Endothelial cell (in vitro differentiated cells): ENCODE results near the gene COL13A1. TPM values are rescaled to one million over a fixed set of nuclear protein-coding genes. Genes with fewer than 3 reads are reported as not detected.

Experiments used
- DNase-seq: peaks from one replicate; pipeline ENCODE4 v3.0.0; 2021; ENCODE audit warnings: low spot score
- H3K27ac Mint-ChIP-seq: one replicate; pipeline ENCODE4 v1.8.0; 2021; ENCODE audit warnings: mixed read lengths, inconsistent platforms; ENCODE audit not compliant: unreplicated experiment
- H3K27me3 Mint-ChIP-seq: one replicate; pipeline ENCODE4 v1.8.0; 2021; ENCODE audit warnings: mild to moderate bottlenecking, moderate library complexity, mixed read lengths, inconsistent platforms; ENCODE audit not compliant: unreplicated experiment
- H3K36me3 Mint-ChIP-seq: one replicate; pipeline ENCODE4 v1.8.0; 2021; ENCODE audit warnings: mild to moderate bottlenecking, low read depth, mixed read lengths, inconsistent platforms; ENCODE audit not compliant: unreplicated experiment
- H3K4me1 Mint-ChIP-seq: one replicate; pipeline ENCODE4 v1.8.0; 2021; ENCODE audit warnings: mild to moderate bottlenecking, mixed read lengths, inconsistent platforms; ENCODE audit not compliant: unreplicated experiment
- H3K4me3 Mint-ChIP-seq: one replicate; pipeline ENCODE4 v1.8.0; 2021; ENCODE audit warnings: mild to moderate bottlenecking, mixed read lengths, inconsistent platforms; ENCODE audit not compliant: unreplicated experiment
- H3K9me3 Mint-ChIP-seq: one replicate; pipeline ENCODE4 v1.8.0; 2021; ENCODE audit warnings: mixed read lengths, inconsistent platforms; ENCODE audit not compliant: unreplicated experiment
- total RNA-seq: library from RNA; stranded (reverse); fragmentation: NEBNext Ultra II Directional; extraction: Animal tissue kit (Norgen Biotek cat#: 25700); gene quantifications from one replicate; pipeline ENCODE4 v1.2.1, GENCODE V29; 2021; ENCODE audit not compliant: unreplicated experiment
- TF ChIP-seq, protein P1 (sequence below): fragments of 200-600 bp; sonication (generic); IDR thresholded peaks from one replicate; pipeline ENCODE4 v1.5.0; 2021; ENCODE audit warnings: antibody characterized with exemption; ENCODE audit not compliant: unreplicated experiment

COL13A1 gene
- total RNA-seq, 1 donor from 2014 or later, result 22.6 TPM

DNA sequence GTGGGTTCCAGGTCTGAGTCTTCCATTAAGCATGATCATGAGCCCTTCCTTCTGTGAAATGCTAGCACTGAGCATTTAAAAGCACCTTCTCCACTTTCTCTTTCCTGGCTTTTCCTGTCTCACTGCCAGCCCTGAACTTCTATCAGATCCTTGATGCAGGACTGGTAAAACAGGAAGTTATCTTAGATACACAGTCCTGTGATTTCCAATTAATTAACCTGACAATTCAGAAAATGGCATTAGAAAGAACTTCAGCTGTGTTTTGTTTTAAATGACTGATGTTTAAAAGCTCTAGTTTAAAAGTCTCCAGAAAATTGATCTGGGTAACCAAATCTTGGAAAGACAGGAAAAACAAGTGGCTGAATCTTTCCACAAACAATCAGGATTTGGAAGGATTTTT lies 172.0 kb downstream of the COL13A1 start:
- no peak overlapping the region for H3K4me3 Mint-ChIP-seq
- no peak overlapping the region for H3K27ac Mint-ChIP-seq
- TF ChIP-seq, protein P1, sequence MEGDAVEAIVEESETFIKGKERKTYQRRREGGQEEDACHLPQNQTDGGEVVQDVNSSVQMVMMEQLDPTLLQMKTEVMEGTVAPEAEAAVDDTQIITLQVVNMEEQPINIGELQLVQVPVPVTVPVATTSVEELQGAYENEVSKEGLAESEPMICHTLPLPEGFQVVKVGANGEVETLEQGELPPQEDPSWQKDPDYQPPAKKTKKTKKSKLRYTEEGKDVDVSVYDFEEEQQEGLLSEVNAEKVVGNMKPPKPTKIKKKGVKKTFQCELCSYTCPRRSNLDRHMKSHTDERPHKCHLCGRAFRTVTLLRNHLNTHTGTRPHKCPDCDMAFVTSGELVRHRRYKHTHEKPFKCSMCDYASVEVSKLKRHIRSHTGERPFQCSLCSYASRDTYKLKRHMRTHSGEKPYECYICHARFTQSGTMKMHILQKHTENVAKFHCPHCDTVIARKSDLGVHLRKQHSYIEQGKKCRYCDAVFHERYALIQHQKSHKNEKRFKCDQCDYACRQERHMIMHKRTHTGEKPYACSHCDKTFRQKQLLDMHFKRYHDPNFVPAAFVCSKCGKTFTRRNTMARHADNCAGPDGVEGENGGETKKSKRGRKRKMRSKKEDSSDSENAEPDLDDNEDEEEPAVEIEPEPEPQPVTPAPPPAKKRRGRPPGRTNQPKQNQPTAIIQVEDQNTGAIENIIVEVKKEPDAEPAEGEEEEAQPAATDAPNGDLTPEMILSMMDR, result no peak
- no peak for DNase-seq
- no peaks in the 10 kb centered on the region for H3K27me3 Mint-ChIP-seq
- no peaks in the 10 kb centered on the region for H3K9me3 Mint-ChIP-seq
- no peaks in the 10 kb centered on the region for H3K36me3 Mint-ChIP-seq
- peaks cover 3% of the 10 kb centered on the region for H3K4me1 Mint-ChIP-seq

DNA sequence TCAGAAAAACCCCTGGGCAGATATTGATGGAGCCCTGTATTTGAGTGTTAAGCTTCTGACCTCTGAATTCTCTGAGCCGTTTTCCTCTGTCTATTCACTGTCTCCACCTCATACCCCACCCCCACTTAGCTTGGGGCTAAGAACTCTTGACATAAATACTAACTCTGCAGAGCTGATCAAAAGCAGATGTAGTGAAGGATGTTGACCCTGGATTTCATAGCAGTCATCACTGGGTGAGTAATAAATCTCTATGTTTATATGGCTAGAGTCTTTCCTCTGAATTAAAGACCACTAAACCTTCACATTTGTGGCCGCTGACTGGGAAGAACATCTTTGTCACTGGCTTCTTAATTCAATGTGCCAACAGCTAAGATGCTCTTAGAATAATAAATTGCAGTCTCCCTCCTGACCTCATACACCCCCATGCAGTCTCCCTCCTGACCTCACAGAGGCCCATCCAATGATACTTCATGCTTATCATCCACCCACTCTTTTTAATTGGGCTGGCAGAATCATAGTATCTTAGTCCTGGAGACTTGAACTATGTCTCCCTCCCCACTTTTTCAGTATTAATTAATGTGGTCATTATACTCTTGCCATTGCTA lies 172.9 kb downstream of the COL13A1 start:
- Mint-ChIP-seq H3K4me1 (peaks cover 3% of the 10 kb centered on the region), H3K27ac (no peak overlapping the region), H3K4me3 (no peak overlapping the region), H3K9me3 (no peaks in the 10 kb centered on the region), H3K27me3 (no peaks in the 10 kb centered on the region), H3K36me3 (peaks cover 4% of the 10 kb centered on the region)
- TF ChIP-seq, protein P1, result no peak
- no peak for DNase-seq

DNA sequence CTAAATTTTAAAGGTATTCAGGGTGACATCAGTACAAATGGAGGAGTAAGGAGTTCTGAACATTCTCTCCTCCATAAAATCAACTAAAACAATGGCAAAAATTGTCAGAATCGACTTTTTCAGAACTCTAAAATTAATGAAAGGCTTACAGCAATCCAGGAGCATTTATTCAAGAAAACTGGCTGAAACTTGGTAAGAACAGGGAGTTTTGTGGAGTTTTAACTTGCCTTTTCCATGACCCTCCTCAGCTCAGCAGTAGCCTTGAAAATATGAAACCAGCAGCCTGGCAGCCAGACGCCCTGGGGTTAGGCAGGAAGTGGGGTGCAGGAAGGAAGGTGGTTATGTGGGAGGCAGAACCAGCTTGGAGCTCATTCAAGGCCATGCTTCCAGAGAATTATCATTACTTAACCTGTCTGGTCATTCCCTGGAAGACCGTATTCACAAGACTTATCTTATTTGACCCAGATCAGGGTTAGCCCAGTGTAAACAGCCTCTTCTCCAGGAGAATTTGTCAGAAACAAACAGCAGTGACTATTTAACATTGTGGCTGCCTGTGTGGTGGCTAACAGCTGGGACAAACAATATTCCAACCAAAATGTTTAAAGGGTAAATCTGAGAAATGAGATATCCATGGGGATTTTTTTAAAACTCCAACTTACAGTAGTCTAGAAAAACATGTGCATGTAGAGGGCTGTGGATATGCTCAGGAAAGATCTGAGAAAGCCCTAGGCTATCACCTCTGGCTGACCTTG lies 175.3 kb downstream of the COL13A1 start:
- Mint-ChIP-seq H3K36me3 (peaks cover 8% of the 10 kb centered on the region), H3K27ac (no peak overlapping the region), H3K27me3 (no peaks in the 10 kb centered on the region), H3K4me1 (peaks cover 3% of the 10 kb centered on the region), H3K4me3 (no peak overlapping the region), H3K9me3 (no peaks in the 10 kb centered on the region)
- no peak for DNase-seq
- TF ChIP-seq, protein P1, result no peak

DNA sequence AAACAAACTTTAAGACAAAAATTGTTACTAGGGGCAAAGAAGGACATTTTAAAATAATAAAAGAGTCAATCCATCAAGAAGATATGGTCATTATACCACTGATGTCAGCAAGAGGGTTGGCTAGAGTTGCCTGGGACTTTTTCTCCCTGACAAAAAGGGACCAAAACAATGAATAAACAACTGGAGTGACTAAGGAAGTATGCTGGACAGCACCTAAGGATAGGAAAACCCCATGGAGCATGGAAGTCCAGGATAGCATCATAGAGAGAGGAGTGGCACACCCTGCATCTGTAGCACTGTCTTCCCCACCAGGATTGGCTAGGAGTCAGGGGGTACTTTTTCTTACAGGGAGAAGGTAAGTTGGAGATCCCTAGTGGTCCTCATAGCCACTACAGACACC lies 177.5 kb downstream of the COL13A1 start:
- Mint-ChIP-seq H3K4me3 (no peak overlapping the region), H3K36me3 (peaks cover 8% of the 10 kb centered on the region), H3K27ac (no peak overlapping the region), H3K27me3 (peaks cover 1% of the 10 kb centered on the region), H3K9me3 (no peaks in the 10 kb centered on the region), H3K4me1 (no peaks in the 10 kb centered on the region)
- TF ChIP-seq, protein P1, result no peak
- DNase-seq, result no peak

DNA sequence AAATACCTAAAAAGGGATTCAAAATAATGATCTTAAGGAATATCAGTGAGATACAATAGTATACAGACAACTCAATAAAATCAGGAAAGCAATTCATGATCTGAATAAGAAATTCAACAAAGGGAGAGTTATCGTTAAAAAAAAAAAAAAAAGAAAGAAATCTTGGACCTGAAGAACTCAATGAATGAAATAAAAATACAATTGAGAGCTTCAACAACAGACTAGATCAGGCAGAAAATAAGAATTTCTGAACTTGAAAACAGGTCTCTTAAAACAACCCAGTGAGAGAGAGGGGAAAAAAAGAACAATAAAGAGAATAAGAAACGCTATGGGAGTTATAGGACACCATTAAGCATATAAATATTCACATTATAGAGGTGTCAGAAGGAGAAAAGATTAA lies 179.0 kb downstream of the COL13A1 start:
- H3K27ac Mint-ChIP-seq, result no peak overlapping the region
- peaks cover 8% of the 10 kb centered on the region for H3K36me3 Mint-ChIP-seq
- no peaks in the 10 kb centered on the region for H3K9me3 Mint-ChIP-seq
- DNase-seq, result no peak
- no peaks in the 10 kb centered on the region for H3K4me1 Mint-ChIP-seq
- TF ChIP-seq, protein P1, result no peak
- H3K4me3 Mint-ChIP-seq, result no peak overlapping the region
- peaks cover 1% of the 10 kb centered on the region for H3K27me3 Mint-ChIP-seq
